WTC11 (cell line): ENCODE data around the gene SNAP29. TPM values are rescaled to one million over a fixed set of nuclear protein-coding genes. Genes with fewer than 3 reads are reported as not detected.
A peak's percentile ranks its signal among the peaks of the same experiment; 100 is the strongest.

Experiments used
- ATAC-seq: fragments of 200-7000 bp; cut with Tn5 transposase; 2 replicates; pipeline ENCODE4 v1.10.0; 2021; ENCODE audit warnings: mild to moderate bottlenecking, moderate library complexity
- Bru-seq: library from RNA; stranded (reverse); fragments of 400-500 nt; gene quantifications from one replicate; lab custom pipeline; 2021; lab: Mats Ljungman, UMichigan
- CTCF ChIA-PET: fragments of 300-600 bp; sonication (Branson Sonifier 250); formaldehyde crosslinking; loops from one replicate; lab custom pipeline; 2021; ENCODE audit warnings: antibody characterized with exemption; lab: Charles Lee
- POLR2A ChIA-PET: fragments of 350-600 bp; sonication (Branson Sonifier 250); formaldehyde crosslinking; loops from one replicate; lab custom pipeline; 2021; ENCODE audit warnings: antibody characterized with exemption; lab: Charles Lee
- DNase-seq: peaks from one replicate; pipeline ENCODE4 v3.0.0; 2021; ENCODE audit warnings: low spot score
- H3K27ac Mint-ChIP-seq: 2 replicates; pipeline ENCODE4 v1.8.0; 2021; ENCODE audit warnings: mixed read lengths
- H3K27me3 Mint-ChIP-seq: 2 replicates; pipeline ENCODE4 v1.8.0; 2021; ENCODE audit warnings: low read depth, mild to moderate bottlenecking, moderate library complexity, mixed read lengths
- H3K36me3 Mint-ChIP-seq: 2 replicates; pipeline ENCODE4 v1.8.0; 2021; ENCODE audit warnings: mixed read lengths
- H3K4me1 Mint-ChIP-seq: 2 replicates; pipeline ENCODE4 v1.8.0; 2022; ENCODE audit warnings: mixed read lengths
- H3K4me3 Mint-ChIP-seq: 2 replicates; pipeline ENCODE4 v1.8.0; 2021; ENCODE audit warnings: mild to moderate bottlenecking, moderate library complexity, mixed read lengths
- H3K9me3 Mint-ChIP-seq: 2 replicates; pipeline ENCODE4 v1.8.0; 2021; ENCODE audit warnings: mixed read lengths
- FOXJ3 ChIP-seq: sonication (generic); formaldehyde crosslinking; IDR thresholded peaks from 2 replicates; pipeline ENCODE4 v1.9.0; 2021; ENCODE audit warnings: missing genetic modification reagents, mild to moderate bottlenecking, borderline replicate concordance
- FOXP4 ChIP-seq: sonication (generic); formaldehyde crosslinking; IDR thresholded peaks from 2 replicates; pipeline ENCODE4 v1.8.0; 2022; ENCODE audit warnings: mild to moderate bottlenecking, missing genetic modification reagents
- GABPB1 ChIP-seq: sonication (generic); formaldehyde crosslinking; IDR thresholded peaks from 2 replicates; pipeline ENCODE4 v1.8.1; 2023; ENCODE audit warnings: mild to moderate bottlenecking, missing genetic modification reagents
- HMGXB4 ChIP-seq: sonication (generic); formaldehyde crosslinking; IDR thresholded peaks from 2 replicates; pipeline ENCODE4 v1.8.1; 2023; ENCODE audit warnings: mild to moderate bottlenecking, moderate library complexity, missing genetic modification reagents
- IRF2 ChIP-seq: sonication (generic); formaldehyde crosslinking; IDR thresholded peaks from 2 replicates; pipeline ENCODE4 v1.8.0; 2022; ENCODE audit warnings: low read depth, missing genetic modification reagents, borderline replicate concordance
- MAX ChIP-seq: sonication (generic); formaldehyde crosslinking; IDR thresholded peaks from 2 replicates; pipeline ENCODE4 v1.8.0; 2022; ENCODE audit warnings: mild to moderate bottlenecking, missing genetic modification reagents
- NFE2L1 ChIP-seq: sonication (generic); formaldehyde crosslinking; IDR thresholded peaks from 2 replicates; pipeline ENCODE4 v1.8.1; 2023; ENCODE audit warnings: missing genetic modification reagents
- NR2C2 ChIP-seq: sonication (generic); formaldehyde crosslinking; IDR thresholded peaks from 2 replicates; pipeline ENCODE4 v1.8.0; 2022; ENCODE audit warnings: mild to moderate bottlenecking, missing genetic modification reagents
- SOX15 ChIP-seq: fragments of 250-450 bp; sonication (Bioruptor Pico); IDR thresholded peaks from 2 replicates; pipeline ENCODE4 v1.9.0; 2021; ENCODE audit warnings: mild to moderate bottlenecking
- SP1 ChIP-seq: sonication (generic); formaldehyde crosslinking; conservative IDR thresholded peaks from 2 replicates; pipeline ENCODE4 v1.8.1; 2022; ENCODE audit warnings: missing genetic modification reagents
- TCF7 ChIP-seq: sonication (generic); formaldehyde crosslinking; IDR thresholded peaks from 2 replicates; pipeline ENCODE4 v1.8.0; 2022; ENCODE audit warnings: mild to moderate bottlenecking, low read depth, missing genetic modification reagents, moderate library complexity
- TEAD1 ChIP-seq: sonication (generic); formaldehyde crosslinking; IDR thresholded peaks from 2 replicates; pipeline ENCODE4 v1.8.0; 2022; ENCODE audit warnings: mild to moderate bottlenecking, missing genetic modification reagents
- TEAD4 ChIP-seq: sonication (generic); formaldehyde crosslinking; IDR thresholded peaks from 2 replicates; pipeline ENCODE4 v1.8.0; 2022; ENCODE audit warnings: mild to moderate bottlenecking, missing genetic modification reagents
- TP53 ChIP-seq: sonication (generic); formaldehyde crosslinking; IDR thresholded peaks from 2 replicates; pipeline ENCODE4 v1.8.1; 2023; ENCODE audit warnings: mild to moderate bottlenecking, missing genetic modification reagents
- long read RNA-seq, 3 experiments: library from RNA in 1 of 3; library from capped mRNA in 1 of 3; library from polyadenylated mRNA in 1 of 3; unstranded in 2 of 3; stranded (forward) in 1 of 3; transcript quantifications; one replicate each; pipeline ENCODE4 v2.0.0, GENCODE V29; 2021
- total RNA-seq: library from RNA; stranded (reverse); gene quantifications from 3 replicates; pipeline ENCODE4 v1.2.3, GENCODE V29; 2021
- TF ChIP-seq, protein P1 (sequence below): sonication (generic); formaldehyde crosslinking; IDR thresholded peaks from 2 replicates; pipeline ENCODE4 v1.8.1; 2023; ENCODE audit warnings: mild to moderate bottlenecking, missing genetic modification reagents
- TF ChIP-seq, protein P2 (sequence below): sonication (generic); formaldehyde crosslinking; IDR thresholded peaks from 2 replicates; pipeline ENCODE4 v1.8.0; 2022; ENCODE audit warnings: mild to moderate bottlenecking, missing genetic modification reagents
- TF ChIP-seq, protein P3 (sequence below): sonication (generic); formaldehyde crosslinking; IDR thresholded peaks from 2 replicates; pipeline ENCODE4 v1.8.0; 2022; ENCODE audit warnings: missing genetic modification reagents
- TF ChIP-seq, protein P4 (sequence below): sonication (generic); formaldehyde crosslinking; IDR thresholded peaks from 2 replicates; pipeline ENCODE4 v1.8.0; 2023; ENCODE audit warnings: missing genetic modification reagents
- TF ChIP-seq, protein P5 (sequence below): sonication (generic); formaldehyde crosslinking; IDR thresholded peaks from 2 replicates; pipeline ENCODE4 v1.8.1; 2023; ENCODE audit warnings: mild to moderate bottlenecking, missing genetic modification reagents

SNAP29 gene
- total RNA-seq, result 13.3 to 14.7 TPM (median 14.0 TPM) in 3 replicates
- Bru-seq, nascent RNA, result percentile 56 among the genes with signal in this experiment
- long read RNA-seq, experiment 1, full-length matches to known transcripts, result 73 of 79 reads
- long read RNA-seq, experiment 1, partial matches to known transcripts, result 0 of 79 reads
- long read RNA-seq, experiment 1, other reads (novel, unspliced or antisense), result 6 of 79 reads
- long read RNA-seq, experiment 2, full-length matches to known transcripts, result 33 of 43 reads
- long read RNA-seq, experiment 2, partial matches to known transcripts, result 9 of 43 reads
- long read RNA-seq, experiment 2, other reads (novel, unspliced or antisense), result 1 of 43 reads
- long read RNA-seq, experiment 3, full-length matches to known transcripts, result 35 of 35 reads
- long read RNA-seq, experiment 3, partial matches to known transcripts, result 0 of 35 reads
- long read RNA-seq, experiment 3, other reads (novel, unspliced or antisense), result 0 of 35 reads

- DNase-seq (peak; percentile 98), ATAC-seq (peak; percentile 91)
- no peaks in the 10 kb centered on the region; the same call in 1 of the 2 replicates for H3K27me3 Mint-ChIP-seq
- CTCF ChIA-PET, result interaction anchor here (0.8 to 1.9 kb wide), 4 partner anchors 9 to 117 kb away, joined by 3 to 8 read pairs (median 4); no protein-coding TSS in a partner anchor
- H3K27ac Mint-ChIP-seq, result peak within 1 kb of the TSS; percentile 67
- no peaks in the 10 kb centered on the region for H3K9me3 Mint-ChIP-seq
- POLR2A ChIA-PET, result no interaction called here
- H3K36me3 Mint-ChIP-seq, result no peaks in the 10 kb centered on the region
- H3K4me3 Mint-ChIP-seq, result peak within 1 kb of the TSS; percentile 92
- peaks cover 22% of the 10 kb centered on the region for H3K4me1 Mint-ChIP-seq
- TF ChIP-seq, protein P1, sequence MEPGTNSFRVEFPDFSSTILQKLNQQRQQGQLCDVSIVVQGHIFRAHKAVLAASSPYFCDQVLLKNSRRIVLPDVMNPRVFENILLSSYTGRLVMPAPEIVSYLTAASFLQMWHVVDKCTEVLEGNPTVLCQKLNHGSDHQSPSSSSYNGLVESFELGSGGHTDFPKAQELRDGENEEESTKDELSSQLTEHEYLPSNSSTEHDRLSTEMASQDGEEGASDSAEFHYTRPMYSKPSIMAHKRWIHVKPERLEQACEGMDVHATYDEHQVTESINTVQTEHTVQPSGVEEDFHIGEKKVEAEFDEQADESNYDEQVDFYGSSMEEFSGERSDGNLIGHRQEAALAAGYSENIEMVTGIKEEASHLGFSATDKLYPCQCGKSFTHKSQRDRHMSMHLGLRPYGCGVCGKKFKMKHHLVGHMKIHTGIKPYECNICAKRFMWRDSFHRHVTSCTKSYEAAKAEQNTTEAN (CRISPR knock-in tag), result peak; percentile 65; the same call in 1 of the 2 replicates
- TF ChIP-seq HMGXB4, result peak; percentile 60; the same call in 1 of the 2 replicates
- TF ChIP-seq, protein P2, sequence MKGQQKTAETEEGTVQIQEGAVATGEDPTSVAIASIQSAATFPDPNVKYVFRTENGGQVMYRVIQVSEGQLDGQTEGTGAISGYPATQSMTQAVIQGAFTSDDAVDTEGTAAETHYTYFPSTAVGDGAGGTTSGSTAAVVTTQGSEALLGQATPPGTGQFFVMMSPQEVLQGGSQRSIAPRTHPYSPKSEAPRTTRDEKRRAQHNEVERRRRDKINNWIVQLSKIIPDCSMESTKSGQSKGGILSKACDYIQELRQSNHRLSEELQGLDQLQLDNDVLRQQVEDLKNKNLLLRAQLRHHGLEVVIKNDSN (CRISPR knock-in tag), result peak; percentile 96
- 0 out of 2 replicates have a peak, but pooled peaks have one; percentile 26 for TF ChIP-seq TEAD1 (CRISPR knock-in tag)
- TF ChIP-seq IRF2 (CRISPR knock-in tag), result no peak
- no peak for TF ChIP-seq TP53
- 0 out of 2 replicates have a peak, but pooled peaks have one; percentile 28 for TF ChIP-seq TCF7 (CRISPR knock-in tag)
- peak; percentile 98 for TF ChIP-seq SP1 (CRISPR knock-in tag)
- TF ChIP-seq, protein P3, sequence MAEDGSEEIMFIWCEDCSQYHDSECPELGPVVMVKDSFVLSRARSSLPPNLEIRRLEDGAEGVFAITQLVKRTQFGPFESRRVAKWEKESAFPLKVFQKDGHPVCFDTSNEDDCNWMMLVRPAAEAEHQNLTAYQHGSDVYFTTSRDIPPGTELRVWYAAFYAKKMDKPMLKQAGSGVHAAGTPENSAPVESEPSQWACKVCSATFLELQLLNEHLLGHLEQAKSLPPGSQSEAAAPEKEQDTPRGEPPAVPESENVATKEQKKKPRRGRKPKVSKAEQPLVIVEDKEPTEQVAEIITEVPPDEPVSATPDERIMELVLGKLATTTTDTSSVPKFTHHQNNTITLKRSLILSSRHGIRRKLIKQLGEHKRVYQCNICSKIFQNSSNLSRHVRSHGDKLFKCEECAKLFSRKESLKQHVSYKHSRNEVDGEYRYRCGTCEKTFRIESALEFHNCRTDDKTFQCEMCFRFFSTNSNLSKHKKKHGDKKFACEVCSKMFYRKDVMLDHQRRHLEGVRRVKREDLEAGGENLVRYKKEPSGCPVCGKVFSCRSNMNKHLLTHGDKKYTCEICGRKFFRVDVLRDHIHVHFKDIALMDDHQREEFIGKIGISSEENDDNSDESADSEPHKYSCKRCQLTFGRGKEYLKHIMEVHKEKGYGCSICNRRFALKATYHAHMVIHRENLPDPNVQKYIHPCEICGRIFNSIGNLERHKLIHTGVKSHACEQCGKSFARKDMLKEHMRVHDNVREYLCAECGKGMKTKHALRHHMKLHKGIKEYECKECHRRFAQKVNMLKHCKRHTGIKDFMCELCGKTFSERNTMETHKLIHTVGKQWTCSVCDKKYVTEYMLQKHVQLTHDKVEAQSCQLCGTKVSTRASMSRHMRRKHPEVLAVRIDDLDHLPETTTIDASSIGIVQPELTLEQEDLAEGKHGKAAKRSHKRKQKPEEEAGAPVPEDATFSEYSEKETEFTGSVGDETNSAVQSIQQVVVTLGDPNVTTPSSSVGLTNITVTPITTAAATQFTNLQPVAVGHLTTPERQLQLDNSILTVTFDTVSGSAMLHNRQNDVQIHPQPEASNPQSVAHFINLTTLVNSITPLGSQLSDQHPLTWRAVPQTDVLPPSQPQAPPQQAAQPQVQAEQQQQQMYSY (CRISPR knock-in tag), result no peak
- TF ChIP-seq, protein P4, sequence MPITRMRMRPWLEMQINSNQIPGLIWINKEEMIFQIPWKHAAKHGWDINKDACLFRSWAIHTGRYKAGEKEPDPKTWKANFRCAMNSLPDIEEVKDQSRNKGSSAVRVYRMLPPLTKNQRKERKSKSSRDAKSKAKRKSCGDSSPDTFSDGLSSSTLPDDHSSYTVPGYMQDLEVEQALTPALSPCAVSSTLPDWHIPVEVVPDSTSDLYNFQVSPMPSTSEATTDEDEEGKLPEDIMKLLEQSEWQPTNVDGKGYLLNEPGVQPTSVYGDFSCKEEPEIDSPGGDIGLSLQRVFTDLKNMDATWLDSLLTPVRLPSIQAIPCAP (CRISPR knock-in tag), result no peak
- peak; percentile 26; the same call in 1 of the 2 replicates for TF ChIP-seq FOXP4 (CRISPR knock-in tag)
- no peak for TF ChIP-seq TEAD4
- TF ChIP-seq FOXJ3, result no peak
- TF ChIP-seq SOX15, result no peak
- peak; percentile 12; the same call in 1 of the 2 replicates for TF ChIP-seq MAX (CRISPR knock-in tag)
- TF ChIP-seq, protein P5, sequence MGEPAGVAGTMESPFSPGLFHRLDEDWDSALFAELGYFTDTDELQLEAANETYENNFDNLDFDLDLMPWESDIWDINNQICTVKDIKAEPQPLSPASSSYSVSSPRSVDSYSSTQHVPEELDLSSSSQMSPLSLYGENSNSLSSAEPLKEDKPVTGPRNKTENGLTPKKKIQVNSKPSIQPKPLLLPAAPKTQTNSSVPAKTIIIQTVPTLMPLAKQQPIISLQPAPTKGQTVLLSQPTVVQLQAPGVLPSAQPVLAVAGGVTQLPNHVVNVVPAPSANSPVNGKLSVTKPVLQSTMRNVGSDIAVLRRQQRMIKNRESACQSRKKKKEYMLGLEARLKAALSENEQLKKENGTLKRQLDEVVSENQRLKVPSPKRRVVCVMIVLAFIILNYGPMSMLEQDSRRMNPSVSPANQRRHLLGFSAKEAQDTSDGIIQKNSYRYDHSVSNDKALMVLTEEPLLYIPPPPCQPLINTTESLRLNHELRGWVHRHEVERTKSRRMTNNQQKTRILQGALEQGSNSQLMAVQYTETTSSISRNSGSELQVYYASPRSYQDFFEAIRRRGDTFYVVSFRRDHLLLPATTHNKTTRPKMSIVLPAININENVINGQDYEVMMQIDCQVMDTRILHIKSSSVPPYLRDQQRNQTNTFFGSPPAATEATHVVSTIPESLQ (CRISPR knock-in tag), result no peak
- TF ChIP-seq GABPB1, result peak; percentile 62
- TF ChIP-seq NFE2L1 (CRISPR knock-in tag), result peak; percentile 63; the same call in 1 of the 2 replicates
- no peak for TF ChIP-seq NR2C2
These were observed at the start of gene SNAP29, which contains the start of gene PI4KA for GRCh38 chr22:20858615-20859416. TSS of gene SNAP29 (plus strand) at chr22:20859007. CDS start at chr22:20859111, 104 bp downstream. TSS of gene PI4KA (minus strand) at chr22:20858811. CDS start at chr22:20858725, 86 bp downstream.
